ENCODE data around the gene EDN1.

GRCh38 chr6:12275107-12275506 is 15.1 kb upstream of the EDN1 start:
- TF ChIP-seq EZH2phosphoT487 (IDR thresholded peaks at IDR 0.05; ENCODE audit: insufficient read depth, low read depth) (no peak), EZH2 (IDR thresholded peaks at IDR 0.05; ENCODE audit: insufficient read depth, poor library complexity, severe bottlenecking) (no peak)

All from GM23248 (cell line).